Measurements from ENCODE around the gene MESP2. TPM values are rescaled to one million over a fixed set of nuclear protein-coding genes. Genes with fewer than 3 reads are reported as not detected.
A peak's percentile ranks its signal among the peaks of the same experiment; 100 is the strongest.
"Not testable (repeated sequence)": the region's sequence is repeated elsewhere in the genome, so short reads cannot be mapped to it uniquely, and the experiment has no call there.

Gene MESP2
- total RNA-seq, 1 experiment from 2014 or later: 0.70 TPM

- no peak overlapping the region for H3K4me3 ChIP-seq (ENCODE audit: low read depth, low read length)
- Mint-ChIP-seq H3K27ac (ENCODE audit: unreplicated experiment) (peak overlapping the region; percentile 68), H3K9me3 (ENCODE audit: unreplicated experiment) (no peaks in the 10 kb centered on the region), H3K4me3 (ENCODE audit: unreplicated experiment) (no peak overlapping the region), H3K27me3 (ENCODE audit: insufficient read depth, unreplicated experiment) (no peaks in the 10 kb centered on the region), H3K4me1 (ENCODE audit: low read depth, unreplicated experiment) (peaks cover 23% of the 10 kb centered on the region), H3K36me3 (ENCODE audit: insufficient read depth, unreplicated experiment) (peaks cover 2% of the 10 kb centered on the region)
- no peak for DNase-seq
- no peaks in the 10 kb centered on the region; the same call in 1 of the 2 replicates for H3K36me3 ChIP-seq (ENCODE audit: control insufficient read depth, insufficient read depth, low read length)
- no peaks in the 10 kb centered on the region for H3K27me3 ChIP-seq (replicated peaks; ENCODE audit: control insufficient read depth, insufficient read depth, low read length)
- H3K9me3 ChIP-seq: no peaks in the 10 kb centered on the region
- TF ChIP-seq CTCF (IDR thresholded peaks at IDR 0.05; ENCODE audit: insufficient read depth in 1 of 2, low read depth in 1 of 2, low read length in 1 of 2, severe bottlenecking in 1 of 2, unreplicated experiment in 1 of 2): no peak
- BruUV-seq (replicated peaks): no TSS peak
- CTCF ChIA-PET: interaction anchor here (1.2 kb wide), 1 partner anchor 20 kb away, joined by 3 read pairs; no protein-coding TSS in a partner anchor
- POLR2A ChIA-PET: no interaction called here
- H3K4me1 ChIP-seq: peaks cover 60% of the 10 kb centered on the region
- intact Hi-C loops (cut with micrococcal nuclease; ENCODE audit: unreplicated experiment): no loop called here
These were observed 4.5 kb downstream of the MESP2 start for GRCh38 chr15:89780601-89781000.

- Histone ChIP-seq H3K9me3 (no peaks in the 10 kb centered on the region), H3K27me3 (replicated peaks; ENCODE audit: control insufficient read depth, insufficient read depth, low read length) (no peaks in the 10 kb centered on the region), H3K36me3 (ENCODE audit: control insufficient read depth, insufficient read depth, low read length) (no peaks in the 10 kb centered on the region; the same call in 1 of the 2 replicates), H3K4me1 (peaks cover 64% of the 10 kb centered on the region), H3K4me3 (ENCODE audit: low read depth, low read length) (no peak overlapping the region)
- peak overlapping the region; percentile 68 for H3K27ac Mint-ChIP-seq (ENCODE audit: unreplicated experiment)
- no peak overlapping the region for H3K4me3 Mint-ChIP-seq (ENCODE audit: unreplicated experiment)
- no peak for DNase-seq
- peaks cover 27% of the 10 kb centered on the region for H3K4me1 Mint-ChIP-seq (ENCODE audit: low read depth, unreplicated experiment)
- BruUV-seq (replicated peaks): no TSS peak
- POLR2A ChIA-PET: no interaction called here
- no peaks in the 10 kb centered on the region for H3K9me3 Mint-ChIP-seq (ENCODE audit: unreplicated experiment)
- CTCF ChIA-PET: interaction anchor here (1.2 kb wide), 1 partner anchor 20 kb away, joined by 3 read pairs; no protein-coding TSS in a partner anchor
- TF ChIP-seq CTCF (IDR thresholded peaks at IDR 0.05; ENCODE audit: insufficient read depth in 1 of 2, low read depth in 1 of 2, low read length in 1 of 2, severe bottlenecking in 1 of 2, unreplicated experiment in 1 of 2): no peak
- no peaks in the 10 kb centered on the region for H3K27me3 Mint-ChIP-seq (ENCODE audit: insufficient read depth, unreplicated experiment)
- intact Hi-C loops (cut with micrococcal nuclease; ENCODE audit: unreplicated experiment): no loop called here
- peaks cover 7% of the 10 kb centered on the region for H3K36me3 Mint-ChIP-seq (ENCODE audit: insufficient read depth, unreplicated experiment)
These were observed 4.9 kb downstream of the MESP2 start for GRCh38 chr15:89781055-89781454.

GRCh38 chr15:89781891-89782618, 5.9 kb downstream of the MESP2 start:
- ChIA-PET POLR2A (interaction anchor here (0.6 kb wide), 1 partner anchor 79 kb away, joined by 3 read pairs; no protein-coding TSS in a partner anchor), CTCF (interaction anchor here (1.2 kb wide), 1 partner anchor 21 kb away, joined by 3 read pairs; no protein-coding TSS in a partner anchor)
- Mint-ChIP-seq H3K27ac (ENCODE audit: unreplicated experiment) (peak overlapping the region; percentile 68), H3K4me3 (ENCODE audit: unreplicated experiment) (peak overlapping the region; percentile 27), H3K4me1 (ENCODE audit: low read depth, unreplicated experiment) (peaks cover 27% of the 10 kb centered on the region), H3K27me3 (ENCODE audit: insufficient read depth, unreplicated experiment) (no peaks in the 10 kb centered on the region), H3K9me3 (ENCODE audit: unreplicated experiment) (no peaks in the 10 kb centered on the region), H3K36me3 (ENCODE audit: insufficient read depth, unreplicated experiment) (peaks cover 7% of the 10 kb centered on the region)
- intact Hi-C loops (cut with micrococcal nuclease; ENCODE audit: unreplicated experiment): no loop called here
- BruUV-seq (replicated peaks): TSS peak; percentile 66
- Histone ChIP-seq H3K9me3 (0 out of 2 replicates have a peak, but pooled peaks cover under 1% of the 10 kb centered on the region), H3K4me3 (ENCODE audit: low read depth, low read length) (no peak overlapping the region), H3K27me3 (replicated peaks; ENCODE audit: control insufficient read depth, insufficient read depth, low read length) (no peaks in the 10 kb centered on the region), H3K4me1 (peaks cover 67% of the 10 kb centered on the region), H3K36me3 (ENCODE audit: control insufficient read depth, insufficient read depth, low read length) (no peaks in the 10 kb centered on the region; the same call in 1 of the 2 replicates)
- no peak for TF ChIP-seq CTCF (IDR thresholded peaks at IDR 0.05; ENCODE audit: insufficient read depth in 1 of 2, low read depth in 1 of 2, low read length in 1 of 2, severe bottlenecking in 1 of 2, unreplicated experiment in 1 of 2)
- peak; percentile 74 to 88 for DNase-seq

GRCh38 chr15:89782619-89782950, 6.5 kb downstream of the MESP2 start:
- H3K4me3 ChIP-seq (ENCODE audit: low read depth, low read length); H3K36me3 Mint-ChIP-seq (ENCODE audit: insufficient read depth, unreplicated experiment); H3K36me3 ChIP-seq (ENCODE audit: control insufficient read depth, insufficient read depth, low read length); intact Hi-C loops (cut with micrococcal nuclease; ENCODE audit: unreplicated experiment); POLR2A ChIA-PET; H3K9me3 ChIP-seq; H3K9me3 Mint-ChIP-seq (ENCODE audit: unreplicated experiment); H3K27me3 Mint-ChIP-seq (ENCODE audit: insufficient read depth, unreplicated experiment); H3K27me3 ChIP-seq (replicated peaks; ENCODE audit: control insufficient read depth, insufficient read depth, low read length); BruUV-seq (replicated peaks); DNase-seq: not testable (repeated sequence)
- CTCF ChIA-PET: interaction anchor here (1.0 kb wide), 1 partner anchor 22 kb away, joined by 3 read pairs; no protein-coding TSS in a partner anchor
- H3K27ac Mint-ChIP-seq (ENCODE audit: unreplicated experiment): peak overlapping the region; percentile 68
- peaks cover 27% of the 10 kb centered on the region for H3K4me1 Mint-ChIP-seq (ENCODE audit: low read depth, unreplicated experiment)
- H3K4me1 ChIP-seq: peaks cover 67% of the 10 kb centered on the region
- H3K4me3 Mint-ChIP-seq (ENCODE audit: unreplicated experiment): peak overlapping the region; percentile 27

Data from Caco-2 (cell line).